Eye (tissue), 1 donor: ENCODE data around the gene EWSR1.

ENCODE experiments used
- DNase-seq: peaks from one replicate; pipeline ENCODE4 v3.0.0-alpha.2; 2015

The EWSR1 gene

DNA sequence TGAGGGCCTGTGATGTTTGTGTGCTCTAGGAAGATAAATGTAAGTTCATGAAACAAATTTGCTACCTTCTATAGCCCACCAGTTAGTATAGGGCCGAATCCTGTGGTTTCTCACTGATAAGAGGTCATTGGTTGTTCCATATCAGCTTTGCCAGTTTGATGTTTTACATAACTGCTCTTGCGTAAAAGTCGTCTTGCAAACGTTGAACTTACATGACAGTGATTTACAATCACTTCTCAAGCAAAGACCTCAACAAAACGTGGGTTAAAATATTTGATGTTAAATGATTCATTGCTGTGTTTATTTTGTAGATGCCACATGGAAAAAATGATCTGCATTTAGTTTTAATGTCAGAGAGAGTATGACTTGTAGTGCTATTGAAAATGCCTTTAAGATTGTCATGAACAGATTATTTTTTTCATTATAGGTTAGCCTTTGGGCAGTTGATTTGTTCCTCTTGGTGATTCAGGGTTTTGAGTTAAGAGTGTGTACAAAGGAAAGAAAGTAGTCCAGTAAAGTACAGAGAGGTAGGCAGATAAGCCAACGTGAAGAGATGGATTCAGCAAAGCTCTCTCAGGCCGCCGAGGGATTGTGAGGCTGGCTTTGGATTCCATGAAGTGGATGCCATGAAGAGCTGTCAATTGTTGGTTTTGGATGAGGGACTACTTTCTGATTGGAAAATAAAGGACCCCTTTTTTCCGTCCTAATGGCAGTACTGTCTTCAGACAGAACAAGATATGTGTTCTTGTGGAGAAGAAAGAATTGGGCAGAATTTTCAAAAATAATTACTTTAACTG is 2.6 kb downstream of the EWSR1 start:
- no peak for DNase-seq

- no peak for DNase-seq
Measured at GRCh38 chr22:29272624-29273023, 4.6 kb downstream of the EWSR1 start.

DNA sequence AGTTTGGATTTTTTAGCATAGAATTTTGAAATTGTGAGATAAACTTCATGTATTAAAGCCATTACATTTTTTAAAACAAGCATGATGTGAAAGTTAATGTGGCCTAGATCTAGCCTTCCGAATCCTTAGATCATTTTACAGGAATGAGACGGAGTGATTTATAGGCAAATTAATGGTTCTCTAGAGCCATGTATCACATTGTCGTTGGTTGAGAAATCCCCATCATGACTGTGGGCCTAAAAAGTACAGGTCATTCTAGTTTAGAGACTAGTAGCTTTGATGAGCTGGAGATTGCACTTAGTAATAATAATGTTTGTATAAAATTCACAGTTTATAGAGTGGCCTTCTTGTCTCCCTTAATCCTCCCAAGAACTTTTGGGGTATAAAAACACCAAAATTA is 7.1 kb downstream of the EWSR1 start:
- DNase-seq = no peak

GRCh38 chr22:29275819-29276565 is 7.9 kb downstream of the EWSR1 start:
- DNase-seq = no peak

DNA sequence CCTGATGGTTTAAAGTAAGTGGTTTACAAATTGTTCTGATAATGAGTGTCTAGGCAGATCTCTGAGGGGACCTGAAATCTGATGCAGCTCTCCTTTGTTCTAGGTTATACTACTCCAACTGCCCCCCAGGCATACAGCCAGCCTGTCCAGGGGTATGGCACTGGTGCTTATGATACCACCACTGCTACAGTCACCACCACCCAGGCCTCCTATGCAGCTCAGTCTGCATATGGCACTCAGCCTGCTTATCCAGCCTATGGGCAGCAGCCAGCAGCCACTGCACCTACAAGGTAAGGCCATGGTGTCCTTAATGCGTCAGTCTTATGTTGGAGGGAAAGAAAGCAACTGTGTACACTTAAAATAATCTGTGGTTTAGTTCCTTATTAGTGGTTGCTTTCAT is 9.9 kb downstream of the EWSR1 start:
- no peak for DNase-seq

- DNase-seq = no peak
Measured at GRCh38 chr22:29284196-29284595, 16.1 kb downstream of the EWSR1 start.

DNA sequence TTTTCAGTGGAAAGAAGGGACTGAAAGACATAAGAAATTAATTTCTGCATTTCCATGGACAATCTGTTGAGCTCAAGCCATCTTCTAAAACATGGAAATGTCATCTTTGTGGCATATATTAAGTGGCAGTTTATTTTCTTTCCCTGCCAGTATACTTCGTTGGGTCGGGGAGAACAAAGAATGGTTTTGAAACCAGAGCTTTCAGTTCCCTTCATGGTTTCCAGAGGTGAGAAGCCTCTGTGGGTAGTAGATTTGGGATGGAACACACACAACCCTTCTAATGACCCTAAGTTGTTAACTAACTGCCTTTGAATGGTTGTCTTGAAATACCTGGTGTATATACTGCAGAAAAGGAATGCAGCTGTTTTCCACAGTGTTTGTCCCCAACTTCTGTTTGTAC is 20.8 kb downstream of the EWSR1 start:
- DNase-seq = no peak

GRCh38 chr22:29290061-29290460 is 22.0 kb downstream of the EWSR1 start:
- DNase-seq = no peak

- peak; percentile 17 for DNase-seq
Measured at GRCh38 chr22:29291215-29291614, 23.1 kb downstream of the EWSR1 start.

- DNase-seq = no peak
Measured at GRCh38 chr22:29292379-29292778, 24.3 kb downstream of the EWSR1 start.

- no peak for DNase-seq
Measured at GRCh38 chr22:29298641-29299040, 30.6 kb downstream of the EWSR1 start.

DNA sequence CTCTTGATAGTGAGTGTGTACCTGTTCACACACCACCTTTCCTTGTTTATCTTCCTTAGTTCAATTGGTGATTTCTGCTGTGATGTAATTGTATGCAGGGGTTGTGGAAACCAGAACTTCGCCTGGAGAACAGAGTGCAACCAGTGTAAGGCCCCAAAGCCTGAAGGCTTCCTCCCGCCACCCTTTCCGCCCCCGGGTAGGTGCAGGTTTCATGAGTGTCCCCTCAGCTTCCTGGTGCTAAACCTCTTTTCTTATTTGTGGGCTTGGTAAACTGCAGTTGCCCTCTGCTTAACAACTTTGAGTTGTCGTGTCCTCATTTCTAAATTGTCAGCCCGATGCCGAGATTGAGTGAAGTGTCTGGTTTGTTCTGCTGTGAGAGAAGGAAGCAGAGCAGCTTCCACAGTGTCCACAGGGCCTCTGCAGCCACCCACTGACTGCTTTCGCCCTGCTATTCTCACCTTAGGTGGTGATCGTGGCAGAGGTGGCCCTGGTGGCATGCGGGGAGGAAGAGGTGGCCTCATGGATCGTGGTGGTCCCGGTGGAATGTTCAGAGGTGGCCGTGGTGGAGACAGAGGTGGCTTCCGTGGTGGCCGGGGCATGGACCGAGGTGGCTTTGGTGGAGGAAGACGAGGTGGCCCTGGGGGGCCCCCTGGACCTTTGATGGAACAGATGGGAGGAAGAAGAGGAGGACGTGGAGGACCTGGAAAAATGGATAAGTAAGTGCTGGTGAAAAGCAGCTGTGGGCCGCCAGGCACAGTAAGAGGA is 31.2 kb downstream of the EWSR1 start:
- DNase-seq = no peak

- DNase-seq = no peak
Measured at GRCh38 chr22:29300467-29300806, 32.4 kb downstream of the EWSR1 start.

DNA sequence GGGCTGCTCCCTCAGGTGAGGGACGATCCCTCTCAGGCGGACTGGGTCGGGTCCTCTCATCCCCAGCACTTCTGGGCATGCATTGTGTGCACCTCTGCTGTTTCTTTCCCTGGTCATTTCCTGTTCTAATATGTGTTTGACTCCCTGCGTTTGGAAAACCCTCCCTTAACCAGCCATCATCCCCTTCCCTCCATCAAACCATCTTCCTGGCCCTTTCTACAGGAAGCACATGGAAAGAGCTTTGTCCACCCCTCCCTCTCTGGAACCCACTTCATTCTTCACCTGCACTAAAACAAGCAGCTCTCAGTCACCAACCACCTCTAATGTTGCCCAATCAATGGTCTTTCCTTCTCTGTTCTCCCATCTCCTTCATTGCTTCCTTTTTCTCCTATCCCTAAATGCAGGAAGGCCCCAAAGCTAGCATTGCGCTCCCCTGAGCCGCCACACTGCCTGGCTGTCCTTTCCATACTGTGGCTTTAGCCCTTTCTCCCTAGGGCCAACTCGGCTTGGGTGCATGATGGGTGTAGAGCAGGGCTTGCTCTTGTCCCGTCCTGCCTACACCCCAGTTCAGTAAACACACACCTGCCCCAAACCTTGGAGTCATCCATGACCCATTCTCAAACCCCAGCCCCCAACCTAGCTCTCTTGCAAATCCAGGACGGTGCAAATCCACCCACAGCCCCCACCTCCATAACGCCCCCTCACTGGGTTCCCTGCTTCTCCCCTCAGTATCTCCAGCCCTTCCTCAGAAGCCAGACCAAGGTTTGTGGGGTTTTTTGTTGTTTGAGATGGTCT is 32.9 kb downstream of the EWSR1 start:
- peak; percentile 8 for DNase-seq

- DNase-seq = peak; percentile 14
Measured at GRCh38 chr22:29301716-29302401, 33.8 kb downstream of the EWSR1 start.

DNA sequence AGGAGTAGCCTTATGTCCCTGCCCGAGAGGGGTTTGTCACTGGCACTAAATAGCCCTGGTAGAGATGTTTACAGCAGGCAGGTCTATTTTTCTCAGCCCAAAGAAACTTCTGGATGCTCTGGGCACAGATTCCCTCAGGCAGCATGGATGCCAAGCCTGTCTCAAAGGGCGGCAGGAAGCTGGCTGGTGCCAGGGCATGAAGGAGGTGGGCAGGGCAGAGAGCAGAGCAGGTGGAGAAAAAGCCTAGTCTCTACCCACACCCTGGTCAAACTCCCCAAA is 34.3 kb downstream of the EWSR1 start:
- DNase-seq = no peak

- peak; percentile 29 for DNase-seq
Measured at GRCh38 chr22:29302681-29303465, 34.8 kb downstream of the EWSR1 start.

- no peak for DNase-seq
Measured at GRCh38 chr22:29305836-29306174, 37.7 kb downstream of the EWSR1 start.

GRCh38 chr22:29306175-29306834 is 38.2 kb downstream of the EWSR1 start, which contains the start of gene GAS2L1:
TSS of gene GAS2L1 (plus strand) at chr22:29306650. CDS start at chr22:29308106, 1,456 bp downstream.
- peak; percentile 87 for DNase-seq

DNA sequence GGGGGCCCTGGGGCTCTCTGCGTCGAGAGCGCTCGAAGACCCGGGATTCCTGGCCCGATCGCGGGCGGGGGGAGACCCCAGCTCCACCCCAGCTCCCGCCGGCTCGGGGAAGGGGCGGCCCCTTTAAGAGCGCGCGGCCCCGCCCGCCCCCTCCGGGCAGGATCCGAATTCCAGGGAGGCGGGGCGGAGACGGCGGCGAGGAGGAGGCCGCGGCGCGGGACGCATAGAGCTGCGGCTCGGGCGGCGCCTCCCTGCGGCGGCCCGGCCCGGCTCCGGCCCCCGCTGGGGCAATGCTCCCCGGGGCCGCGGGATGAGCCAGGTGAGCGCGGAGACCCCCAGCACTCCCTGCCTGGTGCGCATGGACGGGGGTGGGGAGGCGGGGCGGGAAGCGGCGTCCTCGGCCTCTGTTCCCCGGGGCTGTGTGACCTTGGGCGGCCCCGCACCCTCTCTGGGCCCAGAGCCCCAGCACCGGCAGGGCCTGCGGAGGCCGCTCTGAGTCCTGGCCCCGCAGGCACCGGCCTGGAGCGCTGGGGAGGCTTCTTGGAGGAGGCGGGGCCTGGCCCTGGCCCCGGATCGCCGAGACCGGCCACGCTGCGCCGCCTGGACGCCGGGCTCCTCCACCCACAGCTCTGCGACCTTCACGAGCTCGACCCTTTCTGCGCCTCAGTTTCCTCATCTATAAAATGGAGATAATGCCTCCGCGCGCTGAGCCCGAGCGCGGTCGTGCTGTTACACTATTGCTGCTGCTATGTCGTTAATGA is 38.9 kb downstream of the EWSR1 start:
- DNase-seq = peak; percentile 91
